GM21717 (cell line): Measurements from ENCODE around the gene SYCP2.

Experiments used
- ATAC-seq: cut with Tn5 transposase; IDR thresholded peaks from one replicate; pipeline ENCODE4 v1.9.1; 2021; ENCODE audit warnings: mild to moderate bottlenecking, moderate library complexity; ENCODE audit not compliant: unreplicated experiment

The SYCP2 gene

DNA sequence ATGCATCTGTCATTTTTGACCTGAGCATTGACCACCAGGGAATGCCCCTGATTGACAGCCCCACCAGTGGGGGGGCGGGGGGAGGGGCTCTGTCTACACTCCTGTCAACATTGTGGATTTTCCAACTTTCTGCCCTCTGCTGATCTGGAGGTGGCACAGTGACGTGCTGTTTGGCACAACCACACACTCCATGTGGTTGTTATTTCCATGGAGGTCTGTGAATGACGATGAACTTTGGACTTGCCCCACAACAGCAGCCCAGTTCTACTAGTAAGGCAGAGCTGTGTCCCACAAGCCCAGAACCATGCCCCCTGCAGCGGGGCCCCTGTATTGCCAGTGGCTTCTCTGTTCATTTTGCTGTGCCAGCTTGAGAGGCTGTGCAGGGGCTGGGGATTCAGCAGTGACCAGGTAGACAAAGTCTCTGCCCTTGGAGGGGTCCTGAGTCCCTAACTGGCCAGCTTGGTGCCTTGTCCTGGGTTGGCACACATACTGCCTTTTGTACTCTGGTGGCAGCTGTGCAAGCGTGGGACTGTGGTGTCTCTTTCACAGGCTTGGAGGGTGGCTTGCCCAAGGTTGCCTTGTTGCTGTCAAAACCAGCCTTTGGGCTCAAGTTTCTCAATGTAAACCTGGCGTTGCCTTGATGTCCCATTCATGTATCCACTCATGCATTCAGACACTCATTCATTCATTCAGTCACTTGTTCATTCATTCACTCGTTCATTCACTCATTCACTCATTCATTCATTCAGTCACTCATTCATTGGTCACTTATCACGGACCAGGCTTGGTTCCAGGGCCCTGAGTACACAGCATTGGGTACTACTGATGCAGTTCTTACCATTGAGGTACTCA, 108.5 kb downstream of the SYCP2 start:
- ATAC-seq, result no peak

DNA sequence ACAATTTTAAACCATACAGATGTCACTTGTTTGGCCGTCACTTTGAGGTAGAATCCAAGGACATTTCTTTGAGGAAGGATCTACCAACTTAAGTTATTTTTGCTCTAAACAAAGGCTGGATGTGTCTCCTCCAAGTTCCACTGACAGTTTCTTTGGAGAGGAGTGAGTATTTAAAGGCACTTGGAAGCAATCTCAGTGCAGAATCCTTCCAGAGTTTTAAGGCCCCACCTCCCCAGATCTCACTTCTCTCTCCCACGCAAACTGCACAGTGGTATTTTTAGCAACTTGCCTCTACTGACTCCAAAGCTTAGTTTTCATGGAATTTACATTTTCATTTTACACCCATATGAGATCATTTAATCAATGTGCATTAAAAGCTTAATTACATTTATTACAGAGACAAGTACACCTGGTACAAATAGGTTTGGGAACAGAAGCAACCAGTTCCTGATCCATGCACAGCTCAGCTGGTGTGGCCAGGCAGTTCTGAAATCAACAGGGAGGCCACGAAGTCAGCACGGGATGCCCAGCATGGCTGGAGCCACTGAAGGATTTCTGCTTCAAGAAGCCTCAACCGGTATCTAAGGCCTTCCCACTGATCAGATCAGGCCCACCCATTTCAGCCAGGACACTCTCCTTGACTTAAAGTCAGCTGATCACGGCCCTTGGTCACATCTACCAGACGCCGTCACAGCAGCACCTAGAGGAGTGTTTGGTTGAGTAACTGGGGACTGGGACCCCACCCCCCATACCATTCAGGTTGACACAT, 109.8 kb downstream of the SYCP2 start:
- no peak for ATAC-seq

DNA sequence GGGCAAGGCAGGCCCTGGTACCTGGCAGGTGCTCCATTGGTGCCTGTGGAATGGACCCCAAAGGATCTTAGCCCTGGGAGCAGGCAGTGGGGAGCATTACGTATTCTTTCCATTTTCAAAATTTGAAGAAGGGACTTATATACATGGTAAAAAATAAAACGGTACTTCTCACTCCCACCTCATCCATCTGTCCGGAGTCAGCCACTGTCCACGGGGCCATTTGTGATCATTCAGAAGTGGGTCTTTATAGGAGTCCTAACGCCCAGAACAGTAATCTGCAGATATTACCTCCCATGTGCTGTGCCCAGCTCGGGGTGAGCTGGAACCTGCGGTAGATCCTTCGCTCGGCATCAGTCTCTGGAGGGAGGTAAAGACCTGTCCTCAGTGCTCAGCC, 110.4 kb downstream of the SYCP2 start:
- ATAC-seq, result no peak

DNA sequence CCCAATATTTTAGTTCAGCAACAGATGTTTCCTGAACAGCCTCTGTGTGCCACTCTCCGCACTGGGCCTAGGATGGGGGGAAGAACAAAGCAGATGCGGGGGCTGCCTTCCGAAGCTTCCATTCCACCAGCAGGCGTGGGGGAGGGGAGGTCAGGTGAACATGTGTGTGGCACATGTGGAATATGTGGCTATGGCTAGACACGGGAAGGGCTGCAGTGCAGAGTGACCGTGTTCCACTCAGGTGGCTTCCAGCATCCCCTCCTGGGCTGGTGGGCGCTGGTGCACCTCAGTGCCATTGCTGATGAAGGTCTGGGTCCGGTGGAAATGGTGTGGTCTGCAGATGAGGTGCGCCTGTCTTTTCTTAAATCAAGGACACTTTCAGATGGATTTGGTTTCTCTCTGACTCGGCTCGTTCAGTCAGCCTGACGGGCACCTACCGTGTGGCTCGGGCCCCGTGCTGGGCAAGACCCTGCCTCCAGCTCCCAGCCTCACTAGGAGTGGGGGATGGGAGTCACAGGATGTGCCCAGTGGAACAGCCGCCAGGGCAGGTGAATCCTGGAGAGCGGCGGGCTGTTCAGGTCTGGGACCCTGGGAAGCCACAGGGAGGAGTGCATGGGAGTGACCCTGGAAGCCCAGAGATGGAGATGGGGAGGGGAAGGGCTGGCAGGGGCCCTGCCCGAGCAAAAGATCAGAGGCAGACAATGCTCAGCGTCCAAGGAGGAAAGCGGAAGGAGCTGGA, 111.0 kb downstream of the SYCP2 start:
- no peak for ATAC-seq

DNA sequence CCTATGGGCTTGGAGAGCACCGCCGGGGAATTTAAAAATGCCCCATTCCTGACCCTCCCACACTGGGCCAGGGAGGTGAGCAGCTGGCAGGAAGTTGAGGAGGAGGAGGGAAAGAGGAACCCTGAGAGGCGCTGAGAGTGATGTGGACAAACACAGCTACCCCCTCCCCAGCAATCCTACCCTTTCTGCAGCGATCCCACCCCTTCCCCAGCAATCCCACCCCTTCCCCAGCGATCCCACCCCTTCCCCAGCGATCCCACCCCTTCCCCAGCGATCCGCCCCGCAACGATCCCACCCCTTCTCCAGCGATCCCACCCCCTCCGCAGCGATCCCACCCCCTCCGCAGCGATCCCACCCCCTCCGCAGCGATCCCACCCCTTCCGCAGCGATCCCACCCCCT, 111.6 kb downstream of the SYCP2 start:
- ATAC-seq, result no peak

DNA sequence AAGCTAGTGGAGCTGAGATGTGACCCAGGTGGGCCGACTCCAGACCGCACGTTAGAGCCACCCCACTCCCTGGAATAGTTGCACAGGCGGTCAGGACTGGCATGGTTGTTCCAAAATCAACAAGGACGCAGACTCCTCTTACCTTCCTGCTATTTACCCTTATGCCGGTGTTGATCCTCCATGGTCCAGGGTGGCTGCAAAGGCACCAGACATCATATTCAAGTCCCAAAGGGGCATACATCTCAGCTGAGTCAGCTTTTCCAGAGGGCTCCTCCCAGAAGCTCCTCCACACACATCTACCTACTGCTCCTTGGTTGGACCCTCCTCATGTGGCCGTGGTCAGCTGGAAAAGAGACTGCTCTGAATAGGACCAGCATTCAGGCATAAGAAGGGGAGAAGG, 112.2 kb downstream of the SYCP2 start:
- no peak for ATAC-seq

DNA sequence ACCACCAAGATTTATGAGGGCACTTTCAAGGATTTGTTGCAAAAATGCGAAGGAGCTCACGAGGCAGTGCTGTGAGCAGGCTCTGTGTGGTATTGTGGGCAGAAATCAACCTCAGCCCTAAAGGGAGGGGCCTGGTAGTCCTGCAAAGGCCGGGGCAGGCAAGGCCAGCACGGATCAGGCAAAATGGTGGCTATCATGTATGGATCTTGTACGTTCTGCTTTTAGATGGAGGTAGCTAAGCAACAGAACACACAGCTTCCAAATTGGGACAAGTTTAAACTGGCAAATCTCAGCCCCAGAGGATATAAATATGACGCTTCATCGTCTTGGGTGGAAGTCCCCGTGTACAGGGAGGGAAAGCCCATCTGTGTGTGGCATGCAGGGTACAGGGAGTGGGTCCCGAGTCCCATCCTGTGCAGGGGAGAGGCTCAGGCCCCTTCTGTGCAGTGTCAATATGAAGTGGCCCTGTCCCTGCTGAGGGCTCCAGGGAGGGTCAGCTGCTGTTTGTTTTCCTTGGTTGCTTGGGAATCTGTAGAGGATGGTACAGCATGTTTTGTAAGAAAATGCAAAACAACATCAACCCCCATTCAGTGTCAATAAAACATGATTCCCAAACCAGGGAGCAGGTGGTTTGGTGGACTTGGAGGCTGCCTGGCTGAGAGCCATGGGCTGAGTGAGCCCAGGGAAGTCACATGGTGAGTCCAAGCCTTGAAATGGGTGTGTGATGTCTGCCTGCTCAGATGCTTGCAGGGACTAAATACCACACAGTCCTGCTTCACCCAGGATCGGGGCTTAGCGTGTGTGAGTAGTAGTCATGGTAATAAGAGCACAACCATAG, 113.0 kb downstream of the SYCP2 start:
- ATAC-seq, result no peak

DNA sequence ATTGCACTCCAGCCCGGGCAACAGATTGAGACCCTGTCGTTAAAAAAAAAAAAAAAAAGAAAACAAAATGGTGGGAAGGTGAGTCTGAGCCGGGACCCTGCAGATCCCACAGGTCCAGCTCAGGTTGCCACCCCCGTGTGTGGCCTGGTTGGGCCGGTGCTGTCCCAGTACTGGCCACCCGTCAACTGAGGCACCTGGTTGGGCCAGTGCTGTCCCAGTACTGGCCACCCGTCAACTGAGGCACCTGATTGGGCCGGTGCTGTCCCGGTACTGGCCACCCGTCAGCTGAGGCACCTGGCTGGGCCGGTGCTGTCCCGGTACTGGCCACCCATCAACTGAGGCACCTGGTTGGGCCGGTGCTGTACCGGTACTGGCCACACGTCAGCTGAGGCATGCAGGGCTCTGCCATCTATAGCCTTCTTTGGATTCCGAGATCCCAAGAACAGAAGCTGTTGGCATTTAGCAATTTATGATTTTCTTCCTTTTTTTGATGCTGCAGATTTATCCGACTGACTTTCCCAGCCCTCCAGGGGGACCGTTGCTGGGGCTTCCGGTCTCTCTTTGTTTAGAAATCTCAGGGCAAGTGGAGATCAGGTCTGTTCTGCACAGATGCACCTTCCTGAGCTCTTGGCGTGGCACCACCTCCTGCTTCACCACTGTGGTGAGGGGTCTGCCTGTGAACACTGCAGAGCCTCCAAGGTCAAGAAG, 113.8 kb downstream of the SYCP2 start:
- ATAC-seq, result no peak

DNA sequence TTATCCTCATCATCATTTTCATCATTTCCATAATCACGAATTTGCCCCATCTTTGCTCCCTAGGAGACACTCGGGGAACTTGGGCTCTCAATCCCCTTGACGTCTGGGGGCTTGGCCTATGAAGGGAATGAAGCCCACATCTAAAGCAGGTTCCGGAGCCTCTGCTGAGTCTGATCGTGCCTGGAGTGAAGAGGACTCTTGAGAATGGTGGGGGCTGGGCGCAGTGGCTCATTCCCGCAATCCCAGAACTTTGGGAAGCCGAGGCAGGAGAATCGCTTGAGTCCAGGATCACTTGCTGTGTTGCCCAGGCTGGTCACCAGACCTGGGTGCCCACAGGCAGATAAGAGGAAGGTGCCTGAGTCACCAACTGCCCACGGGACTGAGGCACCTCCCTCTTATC, 114.5 kb downstream of the SYCP2 start:
- no peak for ATAC-seq

DNA sequence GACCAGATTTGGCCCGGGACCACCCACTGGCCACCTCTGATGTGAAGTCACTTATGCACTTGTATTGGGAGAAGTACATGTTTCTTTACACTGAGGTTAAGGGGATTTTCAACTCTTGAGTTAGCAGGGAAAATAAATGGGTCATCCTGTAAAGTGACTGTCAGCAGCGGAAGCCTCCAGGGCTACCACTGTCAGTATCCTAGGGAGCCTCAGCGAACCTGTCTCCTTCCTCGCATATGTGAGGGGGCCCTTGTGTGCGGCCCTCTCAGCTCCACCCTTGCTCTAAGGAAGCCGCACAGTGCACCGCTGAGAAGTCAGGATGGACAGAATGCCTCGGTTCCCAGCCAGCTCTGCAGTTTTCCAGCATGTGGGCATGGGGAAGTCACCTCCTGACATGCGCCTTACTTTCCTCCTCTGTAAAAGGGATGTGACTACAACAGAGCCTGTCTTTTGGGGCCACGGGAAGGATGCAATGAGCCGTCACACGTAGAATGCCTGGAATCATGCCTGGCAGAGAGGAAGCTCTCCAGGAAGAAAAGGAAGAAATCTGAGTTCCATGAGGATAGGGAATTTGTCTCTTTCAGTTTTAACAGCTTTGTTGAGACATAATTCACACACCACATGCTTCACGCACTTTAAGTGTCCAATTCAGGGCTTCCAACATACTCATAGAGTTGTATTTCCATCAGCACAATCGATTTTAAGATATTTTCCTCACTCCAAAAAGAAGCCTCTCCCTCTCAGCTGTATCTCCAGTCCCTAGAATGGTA, 115.4 kb downstream of the SYCP2 start:
- ATAC-seq, result no peak

DNA sequence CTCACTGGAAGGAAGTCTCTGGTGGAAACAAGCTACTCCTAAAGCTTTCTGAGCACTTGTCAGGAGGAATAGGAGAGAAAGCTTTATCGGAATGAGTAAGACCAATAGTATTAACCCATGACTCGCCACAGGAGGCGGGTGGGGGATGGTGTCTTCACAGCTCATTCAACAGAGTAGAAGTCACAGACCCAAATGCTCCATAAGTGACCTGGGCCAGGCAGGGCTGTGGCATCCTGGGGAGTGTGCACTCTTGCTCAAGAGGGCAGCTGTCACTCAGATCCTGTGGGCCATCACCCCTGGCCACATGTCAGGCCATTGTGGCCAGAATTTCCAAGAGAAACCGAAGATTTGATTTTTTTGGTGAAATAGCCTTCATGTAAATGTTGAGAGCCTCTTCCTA, 116.0 kb downstream of the SYCP2 start:
- no peak for ATAC-seq

DNA sequence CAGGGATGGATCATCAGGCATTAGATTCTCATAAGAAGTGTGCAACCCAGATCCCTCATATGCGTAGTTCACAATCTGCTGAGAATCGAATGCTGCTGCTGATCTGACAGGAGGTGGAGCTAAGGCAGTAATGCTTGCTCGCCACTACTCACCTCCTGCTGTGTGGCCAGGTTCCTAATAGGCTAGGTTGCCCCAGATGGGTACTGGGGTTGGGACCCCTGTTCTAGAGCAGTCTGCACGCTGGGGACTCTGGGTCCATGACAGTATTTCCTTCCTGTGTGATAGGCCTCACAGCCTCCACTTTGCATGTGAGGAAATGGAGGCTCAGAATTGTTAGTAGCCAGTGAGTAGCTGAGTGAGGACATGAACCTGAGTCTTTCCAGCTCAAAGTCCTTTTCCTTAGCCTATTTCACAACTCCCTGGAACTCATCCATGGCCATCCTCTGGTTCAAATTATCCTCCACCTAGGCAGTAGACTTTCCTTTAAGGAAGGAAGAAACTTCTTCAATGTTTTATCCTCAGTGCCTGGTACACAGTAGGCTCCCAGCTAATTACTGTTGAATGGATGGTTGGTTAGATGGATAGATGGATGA, 117.2 kb downstream of the SYCP2 start:
- no peak for ATAC-seq

DNA sequence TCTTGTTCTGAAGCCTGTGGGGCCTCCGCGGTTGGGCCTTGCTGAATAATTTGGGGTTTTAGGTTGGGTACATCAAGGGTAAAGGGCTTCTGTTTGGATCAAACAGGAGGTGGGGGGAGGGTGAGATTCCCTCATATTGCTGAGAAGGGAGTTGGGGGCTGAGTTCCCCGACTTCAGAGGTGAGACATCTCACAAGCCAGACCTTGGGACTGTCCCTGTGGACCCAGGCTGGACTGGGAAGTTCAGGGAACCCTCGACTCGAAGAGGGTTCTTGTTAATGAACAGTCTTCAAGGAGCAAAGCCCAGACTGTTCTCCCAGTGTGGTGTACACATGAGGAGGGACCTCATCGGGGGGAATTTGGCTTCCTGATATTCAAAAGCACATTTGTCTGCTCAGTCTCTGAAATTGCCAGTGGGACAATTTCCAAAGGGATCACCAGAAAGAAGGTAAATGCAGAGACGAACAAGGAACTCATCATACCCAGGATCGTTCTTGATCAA, 118.5 kb downstream of the SYCP2 start:
- ATAC-seq, result no peak

DNA sequence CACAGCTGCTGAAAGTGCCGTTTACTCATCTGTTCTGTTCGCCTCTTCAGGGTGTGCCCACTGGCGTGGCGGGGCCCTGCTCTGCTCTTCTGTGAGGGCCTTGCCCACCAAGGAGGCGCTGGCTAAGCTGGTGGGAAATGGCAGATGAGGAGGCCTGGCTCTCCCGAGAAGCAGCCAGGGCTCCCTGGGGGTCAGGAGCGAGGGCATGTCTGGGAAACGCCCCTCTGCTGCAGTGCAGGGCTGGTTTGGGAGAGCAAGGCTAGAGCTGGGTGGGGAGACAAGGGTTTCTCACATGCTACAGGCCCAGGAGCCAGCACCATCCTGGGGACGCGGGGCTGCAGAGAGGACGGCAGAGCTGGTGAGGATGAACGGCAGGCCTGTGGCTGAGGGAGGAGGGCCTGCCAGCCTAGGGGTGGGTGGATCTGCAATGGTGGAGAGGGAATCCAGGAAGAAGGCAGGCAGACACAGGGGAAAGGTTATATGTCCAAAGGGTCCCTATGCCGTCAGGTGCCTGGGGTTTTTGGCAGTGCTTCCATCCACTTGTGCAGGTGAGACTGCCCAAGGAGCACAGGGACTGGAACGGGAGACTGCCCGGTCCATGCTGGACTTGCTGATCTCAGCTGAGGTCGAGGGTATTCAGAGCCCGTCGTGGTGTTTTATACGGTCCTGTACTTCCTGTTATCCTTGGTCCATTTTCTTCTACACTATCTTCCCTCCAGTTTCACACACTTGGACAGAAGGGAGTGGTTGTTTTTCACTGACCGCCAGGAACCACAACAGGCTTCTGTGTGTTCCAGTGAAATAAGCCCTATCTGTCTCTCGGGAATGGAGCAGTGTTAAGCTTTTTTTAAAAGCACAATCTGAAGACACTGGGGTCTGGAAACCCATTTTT, 119.2 kb downstream of the SYCP2 start:
- no peak for ATAC-seq
